HG02610 (cell line): ENCODE measurements around the gene HOXC11.

Experiments used
- ATAC-seq: cut with Tn5 transposase; IDR thresholded peaks from one replicate; pipeline ENCODE4 v1.9.1; 2021; ENCODE audit warnings: mild to moderate bottlenecking, moderate library complexity; ENCODE audit not compliant: unreplicated experiment

Gene HOXC11

DNA sequence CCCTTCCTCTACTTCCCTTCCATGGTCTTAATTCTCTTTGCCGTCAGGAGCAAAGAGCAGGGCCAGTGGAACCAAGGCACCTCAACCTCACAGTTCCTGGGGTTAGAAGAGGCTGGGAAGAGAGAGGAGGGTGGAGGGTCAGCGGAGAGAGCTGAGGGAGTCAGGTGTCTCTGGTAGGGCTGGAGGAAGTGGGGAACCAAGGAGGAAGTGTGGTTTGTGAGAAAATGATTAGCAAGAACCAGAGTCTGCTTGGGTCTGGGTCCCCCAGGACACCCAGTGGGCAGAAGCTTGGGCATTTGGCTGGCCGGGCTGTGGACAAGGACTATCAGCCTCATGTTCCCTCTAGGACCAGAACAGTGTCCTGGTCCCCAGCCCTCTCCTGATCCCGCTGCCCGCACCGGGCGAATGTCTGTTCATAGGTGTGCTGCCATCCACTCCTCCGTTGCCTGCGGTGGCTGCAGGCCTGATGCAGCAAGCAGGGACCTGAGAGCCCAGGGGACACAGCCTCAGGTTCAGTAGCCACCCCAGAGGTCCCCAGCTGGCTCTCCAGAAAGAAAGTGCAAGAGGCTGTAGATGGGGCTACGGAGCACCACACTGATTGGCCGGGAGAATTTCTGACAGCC, 15.9 kb upstream of the HOXC11 start:
- no peak for ATAC-seq

DNA sequence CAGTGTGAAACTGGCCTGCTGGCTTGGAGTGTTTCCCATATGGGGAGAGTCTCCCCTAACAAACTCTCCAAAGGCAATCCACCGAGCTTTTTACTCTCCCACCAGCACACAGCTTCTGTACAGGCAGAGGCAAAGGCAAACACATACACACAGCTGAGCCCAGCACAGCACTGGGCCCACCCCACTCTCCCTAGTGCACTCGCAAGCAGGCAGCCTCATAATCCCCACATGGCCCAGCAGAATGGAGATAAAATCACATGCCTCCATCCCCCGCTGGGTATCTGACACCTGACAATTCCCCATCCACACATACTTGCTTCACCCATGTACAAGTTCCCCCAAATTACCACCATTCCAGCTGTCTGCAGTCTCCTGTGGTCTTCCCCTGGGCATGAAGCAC, 14.8 kb upstream of the HOXC11 start:
- ATAC-seq = no peak

DNA sequence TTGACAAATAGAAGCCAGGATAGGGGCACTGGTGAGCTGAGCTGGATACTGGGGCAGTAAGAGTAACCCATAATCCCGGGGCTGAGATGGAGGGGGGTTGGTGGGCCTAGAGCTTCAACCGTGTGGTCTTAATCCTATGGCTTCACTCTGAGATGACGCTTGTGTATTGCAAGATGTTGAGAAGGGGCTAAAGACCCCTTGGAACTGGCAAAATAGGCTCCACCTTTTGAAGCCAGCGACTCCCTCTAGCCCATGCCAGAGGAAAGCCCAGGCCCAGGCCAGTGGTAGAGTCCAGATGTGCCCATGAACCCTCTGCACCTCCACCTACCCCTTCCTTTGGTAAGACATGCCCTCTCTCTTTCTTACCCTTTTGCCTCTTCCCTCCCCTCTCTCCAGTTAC, 13.6 kb upstream of the HOXC11 start:
- no peak for ATAC-seq

- ATAC-seq = no peak
Observed at GRCh38 chr12:53960187-53961024, 12.5 kb upstream of the HOXC11 start.

GRCh38 chr12:53961025-53961761, 11.7 kb upstream of the HOXC11 start:
- no peak for ATAC-seq

DNA sequence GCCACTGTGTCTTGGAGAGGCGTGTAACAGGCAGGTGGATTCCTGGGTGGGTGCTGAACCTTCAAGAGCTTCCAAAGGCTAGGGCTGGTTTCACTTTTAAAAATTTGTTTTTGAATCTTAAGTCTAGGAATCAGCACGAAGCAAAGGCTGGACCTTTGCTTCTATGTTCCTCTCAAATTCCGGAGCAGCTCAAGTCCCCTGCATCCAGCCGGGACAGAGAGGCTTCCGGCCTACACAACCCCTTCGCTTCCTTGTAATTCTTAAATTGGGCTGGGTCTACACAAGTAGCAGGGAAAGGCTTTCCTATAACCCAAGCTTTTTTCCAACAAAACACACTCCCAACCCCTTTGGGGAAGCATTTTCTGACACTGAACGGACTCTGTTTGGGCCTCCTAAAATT, 9.9 kb upstream of the HOXC11 start:
- ATAC-seq = no peak

- no peak for ATAC-seq
Observed at GRCh38 chr12:53963434-53964314, 9.3 kb upstream of the HOXC11 start.

GRCh38 chr12:53964315-53964713, 8.6 kb upstream of the HOXC11 start:
- no peak for ATAC-seq

DNA sequence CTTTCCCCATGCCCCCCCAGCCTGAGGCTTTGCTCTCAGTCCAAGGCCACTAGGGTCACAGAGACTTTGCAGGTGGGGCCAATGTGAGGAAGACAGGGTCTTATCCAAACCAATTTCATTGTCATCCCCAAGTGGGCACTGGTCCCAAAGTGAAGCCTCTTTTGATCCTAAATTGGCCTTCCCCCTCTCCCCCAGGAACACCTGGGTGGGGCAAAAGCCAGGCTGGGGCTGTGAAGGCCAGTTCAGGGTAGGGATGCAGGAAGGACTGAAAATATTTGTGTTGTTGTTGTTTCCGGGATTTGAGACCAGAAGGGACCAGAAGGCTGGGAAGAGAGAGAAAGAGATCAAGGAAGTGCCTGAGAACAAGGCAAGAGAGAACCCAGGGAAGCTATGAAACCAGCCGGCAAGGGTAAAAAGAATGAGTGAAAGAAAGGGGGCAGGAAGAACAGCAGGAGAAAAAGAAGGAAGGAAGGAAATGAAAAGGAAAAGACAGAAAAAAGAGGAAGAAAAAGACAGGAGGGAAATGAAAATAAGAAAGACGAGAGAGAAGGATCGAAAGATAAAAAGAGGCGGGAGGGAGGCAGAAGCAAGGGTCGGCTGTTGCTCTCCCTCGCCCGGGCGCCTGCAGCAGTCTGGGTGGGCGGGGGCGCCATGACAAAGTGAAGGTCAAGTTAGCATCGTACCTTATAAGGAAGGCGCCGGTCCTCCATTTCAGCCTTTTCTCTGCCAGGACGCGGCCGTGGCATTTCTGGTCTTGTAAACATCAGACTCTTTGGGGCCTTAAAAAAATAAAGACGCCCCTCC, 7.4 kb upstream of the HOXC11 start:
- no peak for ATAC-seq

DNA sequence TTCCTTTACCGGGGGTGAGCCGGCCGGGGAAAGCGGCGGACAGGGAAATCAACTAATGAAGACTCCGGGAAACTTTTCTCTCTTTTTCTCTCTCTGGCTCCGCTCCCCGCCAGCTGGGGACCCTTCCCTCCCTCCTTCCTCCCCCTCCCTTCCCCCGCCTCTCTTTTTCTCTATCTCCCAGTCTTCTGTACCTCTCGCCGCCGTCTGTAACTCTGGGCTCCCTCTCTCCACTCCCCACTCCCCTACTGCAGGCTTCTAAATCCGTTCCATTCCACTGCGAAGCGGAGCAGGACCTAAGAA, 6.9 kb upstream of the HOXC11 start:
- ATAC-seq = no peak

DNA sequence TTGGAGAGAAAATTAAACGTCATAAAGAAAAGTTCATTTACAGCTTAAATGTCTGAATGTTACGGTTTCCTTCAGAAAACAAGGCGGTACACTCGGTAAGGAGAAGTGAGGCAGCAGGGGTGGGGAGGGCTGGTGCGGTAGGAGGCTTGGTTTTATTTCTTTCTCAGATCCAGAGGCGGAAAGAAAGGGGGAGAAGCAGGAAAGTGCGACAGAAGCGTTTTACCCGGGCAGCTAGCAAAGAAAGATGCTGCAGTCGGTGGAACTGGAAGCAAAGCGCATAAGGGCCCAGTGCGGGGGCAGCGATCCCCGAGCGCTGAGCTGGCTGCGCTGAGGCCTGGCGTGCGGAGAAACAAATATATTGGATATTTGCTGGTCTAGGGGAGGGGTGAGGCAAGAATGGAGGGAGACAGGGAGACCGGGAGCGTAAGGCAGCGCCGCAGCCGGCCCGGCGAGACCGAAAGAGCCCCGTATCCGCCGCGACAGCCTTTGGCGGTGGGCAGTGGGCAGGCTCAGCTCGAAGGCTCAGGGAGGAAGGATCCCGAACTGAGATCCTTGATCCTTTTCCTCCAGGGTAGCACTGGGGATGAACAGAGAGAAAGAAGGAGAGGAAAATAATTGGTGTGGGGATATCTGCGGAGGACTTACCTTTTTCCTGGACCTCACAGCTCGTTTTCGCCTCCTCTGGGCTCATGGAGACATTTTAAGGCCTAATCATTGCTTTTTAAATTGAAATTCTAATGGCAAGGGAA, 6.4 kb upstream of the HOXC11 start:
- ATAC-seq = no peak

- no peak for ATAC-seq
Observed at GRCh38 chr12:53967421-53967925, 5.5 kb upstream of the HOXC11 start.

DNA sequence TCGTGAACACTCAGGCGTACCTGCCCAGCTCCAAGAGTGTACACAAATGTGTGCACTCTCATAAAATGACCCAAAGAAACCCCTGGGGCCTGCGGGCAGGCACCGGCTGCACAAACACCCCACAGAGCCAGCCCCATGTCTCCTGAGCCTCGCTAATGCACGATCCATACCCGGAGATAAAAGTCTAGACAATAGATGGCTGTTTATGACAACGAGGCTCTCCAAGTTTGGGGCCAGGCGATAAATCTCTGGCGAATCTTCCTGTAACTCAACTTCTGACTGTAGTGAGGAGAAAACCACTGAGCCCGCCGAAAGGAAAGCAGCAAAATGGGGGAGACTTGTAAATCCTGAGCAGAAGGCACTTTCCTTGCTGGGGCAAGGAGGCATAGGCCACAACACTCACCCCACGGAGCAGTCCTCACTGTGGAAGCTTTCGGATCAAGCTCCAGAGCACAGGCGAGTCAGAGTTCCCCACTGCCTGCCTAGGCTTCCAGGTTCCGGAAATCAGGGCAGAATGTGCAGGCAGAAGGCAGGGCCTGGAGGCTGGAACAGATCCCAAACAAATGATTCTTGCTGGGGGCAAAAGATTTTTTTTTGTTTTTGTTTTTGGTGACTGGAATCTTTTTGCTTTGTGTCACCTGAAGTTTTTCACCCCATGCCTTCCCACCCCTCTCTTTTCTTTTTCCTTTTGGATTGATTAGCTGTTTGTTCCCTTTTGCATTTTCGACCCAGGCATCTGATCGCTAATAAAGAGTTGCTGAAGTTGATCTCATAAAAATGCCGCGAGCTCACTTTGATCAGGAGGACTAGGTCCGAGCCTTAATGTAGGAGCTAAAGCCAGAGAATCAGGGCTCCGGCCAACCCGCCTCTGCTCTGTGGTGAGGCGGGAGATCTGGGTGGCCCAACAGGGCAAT, 4.5 kb upstream of the HOXC11 start:
- ATAC-seq = no peak

- ATAC-seq = no peak
Observed at GRCh38 chr12:53969588-53970259, 3.2 kb upstream of the HOXC11 start.

- ATAC-seq = no peak
Observed at GRCh38 chr12:53970451-53970850, 2.5 kb upstream of the HOXC11 start.

GRCh38 chr12:53971129-53971528, 1.8 kb upstream of the HOXC11 start:
- ATAC-seq = no peak

DNA sequence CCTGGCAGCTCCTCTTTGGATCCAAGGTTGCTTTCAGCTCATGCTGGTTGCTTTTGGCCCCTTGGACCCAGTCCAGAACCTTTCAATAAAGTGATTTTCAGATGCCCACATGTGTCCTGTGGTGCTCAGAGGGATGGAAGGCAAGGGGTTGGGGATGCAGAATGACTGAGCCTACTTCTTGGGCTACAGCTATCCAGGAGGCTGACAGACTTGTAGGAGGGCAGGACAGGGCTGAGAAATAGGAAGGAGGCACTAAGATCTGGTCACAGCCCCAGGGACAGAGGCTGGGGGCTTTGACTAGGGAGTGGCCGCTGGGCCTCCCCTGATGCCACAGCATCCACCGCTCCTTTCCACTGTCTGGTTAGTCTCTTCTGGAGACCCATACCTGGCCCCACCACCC, 1.2 kb upstream of the HOXC11 start:
- no peak for ATAC-seq
